Neural progenitor cell (in vitro differentiated cells): Measurements from ENCODE around the gene WDR27. TPM values are rescaled to one million over a fixed set of nuclear protein-coding genes. Genes with fewer than 3 reads are reported as not detected.
"Not testable (repeated sequence)": the region's sequence is repeated elsewhere in the genome, so short reads cannot be mapped to it uniquely, and the experiment has no call there.

Experiments used
- DNase-seq: peaks from one replicate; pipeline ENCODE4 v3.0.0-alpha.2; 2016; ENCODE audit warnings: low spot score
- H2AFZ ChIP-seq: fragments of 200-600 bp; sonication (generic); replicated peaks from 2 replicates; pipeline ENCODE4 v1.6.1; 2016; ENCODE audit warnings: antibody characterized with exemption
- H3F3A ChIP-seq: fragments of 200-600 bp; sonication (generic); 2 replicates; pipeline ENCODE4 v1.6.1; 2016; ENCODE audit warnings: antibody characterized with exemption, low read depth
- H3K27ac ChIP-seq: fragments of 200-600 bp; sonication (generic); 2 replicates; pipeline ENCODE4 v1.5.1; 2016; ENCODE audit warnings: mild to moderate bottlenecking
- H3K27me3 ChIP-seq: fragments of 200-600 bp; sonication (generic); 2 replicates; pipeline ENCODE4 v1.6.1; 2016; ENCODE audit warnings: mild to moderate bottlenecking, moderate library complexity
- H3K36me3 ChIP-seq: fragments of 200-600 bp; sonication (generic); 2 replicates; pipeline ENCODE4 v1.5.1; 2016
- H3K4me1 ChIP-seq: fragments of 200-600 bp; sonication (generic); 2 replicates; pipeline ENCODE4 v1.6.1; 2016; ENCODE audit warnings: mixed run types
- H3K4me2 ChIP-seq: fragments of 200-600 bp; sonication (generic); 2 replicates; pipeline ENCODE4 v1.6.1; 2016
- H3K4me3 ChIP-seq: fragments of 200-600 bp; sonication (generic); 2 replicates; pipeline ENCODE4 v1.5.1; 2016
- H3K79me2 ChIP-seq: fragments of 200-600 bp; sonication (generic); 2 replicates; pipeline ENCODE4 v1.6.1; 2016; ENCODE audit warnings: low read depth
- H3K9ac ChIP-seq: fragments of 200-600 bp; sonication (generic); 2 replicates; pipeline ENCODE4 v1.6.1; 2016
- H3K9me3 ChIP-seq: fragments of 200-600 bp; sonication (generic); 2 replicates; pipeline ENCODE4 v1.5.1; 2016; ENCODE audit warnings: low read depth
- H4K20me1 ChIP-seq: fragments of 200-600 bp; sonication (generic); 2 replicates; pipeline ENCODE4 v1.6.1; 2016; ENCODE audit warnings: low read depth
- H3K27ac Mint-ChIP-seq: 3 replicates; pipeline ENCODE4 v1.8.0; 2021; ENCODE audit warnings: mixed read lengths
- H3K27me3 Mint-ChIP-seq: 2 replicates; pipeline ENCODE4 v1.8.0; 2022; ENCODE audit warnings: low read depth, mild to moderate bottlenecking, inconsistent platforms, moderate library complexity, mixed read lengths; ENCODE audit not compliant: insufficient read depth
- H3K36me3 Mint-ChIP-seq: 3 replicates; pipeline ENCODE4 v1.8.0; 2021; ENCODE audit warnings: mixed read lengths
- H3K4me1 Mint-ChIP-seq: 3 replicates; pipeline ENCODE4 v1.8.0; 2021; ENCODE audit warnings: mixed read lengths
- H3K4me3 Mint-ChIP-seq: 3 replicates; pipeline ENCODE4 v1.8.0; 2021; ENCODE audit warnings: mild to moderate bottlenecking, moderate library complexity, mixed read lengths
- H3K9me3 Mint-ChIP-seq: 3 replicates; pipeline ENCODE4 v1.8.0; 2020; ENCODE audit warnings: mixed read lengths
- EZH2 ChIP-seq: fragments of 200-600 bp; sonication (generic); IDR thresholded peaks from 2 replicates; pipeline ENCODE4 v1.6.1; 2017; ENCODE audit warnings: antibody characterized with exemption, mild to moderate bottlenecking, moderate library complexity
- EZH2phosphoT487 ChIP-seq: fragments of 200-600 bp; sonication (generic); IDR thresholded peaks from 2 replicates; pipeline ENCODE4 v1.6.1; 2017; ENCODE audit warnings: antibody characterized with exemption
- total RNA-seq: library from RNA; depleted of rRNA; stranded (reverse); fragments of >200 nt; gene quantifications from 2 replicates; pipeline ENCODE4 v1.2.3, GENCODE V29; 2015; ENCODE audit warnings: low replicate concordance
- TF ChIP-seq, protein P1 (sequence below): fragments of 200-600 bp; sonication (generic); IDR thresholded peaks from 2 replicates; pipeline ENCODE4 v1.5.1; 2017; ENCODE audit warnings: antibody characterized with exemption, mild to moderate bottlenecking

The WDR27 gene
- total RNA-seq, 1 donor from 2014 or later = 69.0 TPM

- no peaks in the 10 kb centered on the region for H3K27me3 ChIP-seq
- TF ChIP-seq, protein P1, sequence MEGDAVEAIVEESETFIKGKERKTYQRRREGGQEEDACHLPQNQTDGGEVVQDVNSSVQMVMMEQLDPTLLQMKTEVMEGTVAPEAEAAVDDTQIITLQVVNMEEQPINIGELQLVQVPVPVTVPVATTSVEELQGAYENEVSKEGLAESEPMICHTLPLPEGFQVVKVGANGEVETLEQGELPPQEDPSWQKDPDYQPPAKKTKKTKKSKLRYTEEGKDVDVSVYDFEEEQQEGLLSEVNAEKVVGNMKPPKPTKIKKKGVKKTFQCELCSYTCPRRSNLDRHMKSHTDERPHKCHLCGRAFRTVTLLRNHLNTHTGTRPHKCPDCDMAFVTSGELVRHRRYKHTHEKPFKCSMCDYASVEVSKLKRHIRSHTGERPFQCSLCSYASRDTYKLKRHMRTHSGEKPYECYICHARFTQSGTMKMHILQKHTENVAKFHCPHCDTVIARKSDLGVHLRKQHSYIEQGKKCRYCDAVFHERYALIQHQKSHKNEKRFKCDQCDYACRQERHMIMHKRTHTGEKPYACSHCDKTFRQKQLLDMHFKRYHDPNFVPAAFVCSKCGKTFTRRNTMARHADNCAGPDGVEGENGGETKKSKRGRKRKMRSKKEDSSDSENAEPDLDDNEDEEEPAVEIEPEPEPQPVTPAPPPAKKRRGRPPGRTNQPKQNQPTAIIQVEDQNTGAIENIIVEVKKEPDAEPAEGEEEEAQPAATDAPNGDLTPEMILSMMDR = no peak
- TF ChIP-seq EZH2 = no peak
- no peak for TF ChIP-seq EZH2phosphoT487
- peak overlapping the region; percentile 94 for H3K4me3 Mint-ChIP-seq
- peaks cover 27% of the 10 kb centered on the region for H3K36me3 Mint-ChIP-seq
- no peak overlapping the region for H3K9ac ChIP-seq
- peaks cover 31% of the 10 kb centered on the region for H3K4me1 Mint-ChIP-seq
- H3K27me3 Mint-ChIP-seq = peaks cover 2% of the 10 kb centered on the region
- H3K4me1 ChIP-seq = peaks cover 27% of the 10 kb centered on the region
- H3K79me2 ChIP-seq = peaks cover 98% of the 10 kb centered on the region
- no peak overlapping the region for H3K27ac ChIP-seq
- DNase-seq = no peak
- no peak overlapping the region for H3K27ac Mint-ChIP-seq
- H3K9me3 Mint-ChIP-seq = peaks cover 11% of the 10 kb centered on the region
- no peaks in the 10 kb centered on the region for H3K9me3 ChIP-seq
- H3K36me3 ChIP-seq = no peaks in the 10 kb centered on the region
- no peaks in the 10 kb centered on the region for H3F3A ChIP-seq
- H2AFZ ChIP-seq = no peak overlapping the region
- H3K4me2 ChIP-seq = peak overlapping the region; percentile 92
- peak overlapping the region; percentile 85 for H3K4me3 ChIP-seq
- peaks cover 31% of the 10 kb centered on the region for H4K20me1 ChIP-seq
Observed at GRCh38 chr6:169700296-169700695, 1.5 kb downstream of the WDR27 start.

GRCh38 chr6:169697115-169697514, 4.7 kb downstream of the WDR27 start:
- H3K4me3 ChIP-seq, H3K36me3 ChIP-seq, H3F3A ChIP-seq, H3K27ac ChIP-seq, H3K27ac Mint-ChIP-seq, H3K4me1 ChIP-seq, H3K4me3 Mint-ChIP-seq, H3K9me3 ChIP-seq, H3K9ac ChIP-seq, H3K27me3 ChIP-seq, H3K27me3 Mint-ChIP-seq, H2AFZ ChIP-seq, H3K4me2 ChIP-seq: not testable (repeated sequence)
- peak; percentile 25 for DNase-seq
- TF ChIP-seq, protein P1 = peak; percentile 51
- Mint-ChIP-seq H3K4me1 (peaks cover 13% of the 10 kb centered on the region), H3K9me3 (peaks cover 30% of the 10 kb centered on the region), H3K36me3 (peaks cover 50% of the 10 kb centered on the region)
- Histone ChIP-seq H3K79me2 (peaks cover 96% of the 10 kb centered on the region), H4K20me1 (peaks cover 11% of the 10 kb centered on the region)

- peaks cover 63% of the 10 kb centered on the region for H3K36me3 Mint-ChIP-seq
- Histone ChIP-seq H3K9me3 (no peaks in the 10 kb centered on the region), H4K20me1 (peaks cover 3% of the 10 kb centered on the region), H3K4me3 (no peak overlapping the region), H3F3A (no peaks in the 10 kb centered on the region), H3K79me2 (peaks cover 95% of the 10 kb centered on the region), H3K36me3 (no peaks in the 10 kb centered on the region), H3K27me3 (no peaks in the 10 kb centered on the region), H3K4me1 (no peaks in the 10 kb centered on the region), H3K9ac (no peak overlapping the region), H2AFZ (no peak overlapping the region), H3K27ac (no peak overlapping the region), H3K4me2 (no peak overlapping the region)
- H3K27ac Mint-ChIP-seq = no peak overlapping the region
- H3K4me3 Mint-ChIP-seq = no peak overlapping the region
- no peak for DNase-seq
- TF ChIP-seq, protein P1 = no peak
- TF ChIP-seq EZH2 (no peak), EZH2phosphoT487 (no peak)
- peaks cover 12% of the 10 kb centered on the region for H3K4me1 Mint-ChIP-seq
- peaks cover 2% of the 10 kb centered on the region for H3K27me3 Mint-ChIP-seq
- peaks cover 42% of the 10 kb centered on the region for H3K9me3 Mint-ChIP-seq
Observed at GRCh38 chr6:169695131-169695530, 6.7 kb downstream of the WDR27 start.

DNA sequence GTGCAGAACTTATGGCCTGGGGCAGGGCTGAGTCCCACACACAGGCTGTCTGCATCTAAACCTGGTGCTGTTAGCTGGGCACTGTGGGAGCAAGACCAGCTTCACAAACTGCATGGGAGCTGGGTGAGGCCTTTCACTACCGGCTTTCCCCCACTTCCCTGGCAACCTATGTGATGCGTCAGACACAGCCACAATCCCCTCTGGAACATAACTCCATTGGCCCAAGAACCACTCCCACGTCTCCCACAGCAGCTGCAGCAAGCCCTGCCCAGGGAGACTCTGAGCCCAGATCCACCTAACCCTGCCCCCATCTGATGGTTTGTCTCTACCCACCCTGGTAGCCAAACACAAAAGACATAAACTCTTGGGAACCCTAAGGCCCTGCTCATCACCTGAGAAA, 9.3 kb downstream of the WDR27 start:
- Mint-ChIP-seq H3K36me3 (peaks cover 68% of the 10 kb centered on the region), H3K27ac (no peak overlapping the region), H3K4me3 (no peak overlapping the region), H3K4me1 (peaks cover 7% of the 10 kb centered on the region), H3K9me3 (peaks cover 52% of the 10 kb centered on the region), H3K27me3 (no peaks in the 10 kb centered on the region)
- no peaks in the 10 kb centered on the region for H4K20me1 ChIP-seq
- H3K9me3 ChIP-seq = no peaks in the 10 kb centered on the region
- peaks cover 70% of the 10 kb centered on the region for H3K79me2 ChIP-seq
- no peak for DNase-seq
- no peak overlapping the region for H3K4me3 ChIP-seq
- no peaks in the 10 kb centered on the region for H3F3A ChIP-seq
- H3K9ac ChIP-seq = no peak overlapping the region
- TF ChIP-seq, protein P1 = no peak
- TF ChIP-seq EZH2 = no peak
- no peak for TF ChIP-seq EZH2phosphoT487
- H3K36me3 ChIP-seq = peaks cover 8% of the 10 kb centered on the region
- no peak overlapping the region for H3K27ac ChIP-seq
- no peak overlapping the region for H2AFZ ChIP-seq
- H3K4me1 ChIP-seq = no peaks in the 10 kb centered on the region
- no peaks in the 10 kb centered on the region for H3K27me3 ChIP-seq
- no peak overlapping the region for H3K4me2 ChIP-seq
